Stimulated activated CD8-positive, alpha-beta memory T cell treated with anti-CD3 and anti-CD28 coated beads, Interleukin-12 subunit alpha, Interleukin-12 subunit beta, amount 100 ng/mL, for 1 hour (primary cell): ENCODE data around the gene NF2.

Experiments
- DNase-seq: peaks from one replicate; pipeline ENCODE4 v3.0.0-alpha.2; 2020; ENCODE audit warnings: low read depth

Gene NF2

GRCh38 chr22:29702000-29702930 lies 98.8 kb downstream of the NF2 start:
- no peak for DNase-seq

DNA sequence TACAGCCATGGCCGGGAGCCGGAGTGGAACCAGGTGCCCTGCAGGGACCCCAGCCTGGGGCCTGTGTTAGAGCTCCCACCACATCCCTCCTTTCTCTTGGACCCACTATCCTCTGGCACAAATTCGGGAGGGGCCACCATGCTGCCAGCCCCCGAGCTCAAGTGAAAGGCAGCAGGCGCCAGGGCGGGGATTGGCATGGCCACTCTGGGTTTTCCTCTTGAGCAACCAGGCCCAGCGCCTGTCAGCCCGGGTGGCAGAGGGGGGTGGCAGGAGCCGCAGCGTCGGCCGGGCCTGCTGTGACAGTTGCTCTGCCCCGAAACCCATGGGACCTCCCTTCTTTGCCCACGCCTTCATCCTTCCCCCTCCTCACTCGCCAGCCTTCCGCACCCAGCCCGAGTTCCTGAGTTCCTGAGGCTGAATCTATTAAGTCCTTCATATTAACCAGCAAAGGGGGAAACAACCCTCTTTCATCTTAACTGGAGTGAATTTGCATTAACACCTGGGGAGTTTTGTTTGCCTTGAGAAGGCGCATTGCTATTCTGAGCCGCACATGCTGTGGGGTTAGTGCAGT lies 99.6 kb downstream of the NF2 start:
- DNase-seq = no peak

DNA sequence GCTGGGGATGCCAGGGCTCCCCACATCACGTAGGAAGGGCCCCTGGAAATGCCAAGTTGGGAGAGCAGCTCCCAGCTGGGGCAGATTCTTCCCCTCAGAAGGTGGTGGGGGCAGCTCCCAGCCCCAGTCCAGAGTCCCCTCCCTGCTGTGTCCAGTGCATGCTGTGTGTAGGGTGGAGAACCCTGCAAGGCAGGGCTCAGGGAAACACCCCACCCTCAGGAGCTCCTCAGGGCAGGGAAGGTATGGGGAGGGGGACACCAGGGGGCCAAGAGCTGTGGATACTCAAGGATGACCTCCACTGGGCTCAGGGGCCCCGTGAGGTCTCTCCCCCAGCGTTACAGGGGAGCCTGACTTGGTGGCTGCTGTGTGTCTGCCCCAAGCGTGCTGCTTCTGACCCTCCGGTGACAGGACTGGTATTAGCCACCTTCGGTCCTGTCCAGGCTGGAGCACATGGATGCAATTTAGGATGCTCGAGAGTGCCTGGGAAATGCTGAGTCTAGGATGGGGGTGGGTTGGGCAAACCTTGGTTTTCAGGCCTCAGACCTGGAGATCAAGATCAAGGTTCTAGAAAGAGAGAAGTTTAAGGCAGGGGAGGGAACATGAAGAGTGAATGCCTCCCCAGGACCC lies 100.2 kb downstream of the NF2 start:
- no peak for DNase-seq

GRCh38 chr22:29704528-29705285 lies 101.3 kb downstream of the NF2 start:
- no peak for DNase-seq

DNA sequence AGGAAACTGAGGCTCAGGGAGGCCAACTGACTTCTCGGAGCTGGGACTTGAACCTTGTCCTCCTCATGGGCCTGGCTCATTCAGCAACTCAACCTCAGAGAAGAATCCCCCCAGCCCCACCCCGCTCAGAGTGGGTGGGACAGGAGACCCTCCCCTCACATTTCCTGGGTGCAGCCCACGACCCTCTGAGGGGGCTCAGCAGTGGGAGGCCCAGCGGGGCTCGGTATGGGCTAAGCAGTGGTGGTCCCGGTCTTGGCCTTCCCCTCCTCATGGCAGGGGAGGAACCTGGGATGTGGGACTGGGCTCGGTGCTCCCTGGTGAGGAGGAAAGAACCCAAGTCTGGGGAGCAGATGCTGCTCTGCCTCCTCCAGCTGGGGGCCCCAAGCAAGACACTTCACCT lies 102.2 kb downstream of the NF2 start:
- DNase-seq = no peak

DNA sequence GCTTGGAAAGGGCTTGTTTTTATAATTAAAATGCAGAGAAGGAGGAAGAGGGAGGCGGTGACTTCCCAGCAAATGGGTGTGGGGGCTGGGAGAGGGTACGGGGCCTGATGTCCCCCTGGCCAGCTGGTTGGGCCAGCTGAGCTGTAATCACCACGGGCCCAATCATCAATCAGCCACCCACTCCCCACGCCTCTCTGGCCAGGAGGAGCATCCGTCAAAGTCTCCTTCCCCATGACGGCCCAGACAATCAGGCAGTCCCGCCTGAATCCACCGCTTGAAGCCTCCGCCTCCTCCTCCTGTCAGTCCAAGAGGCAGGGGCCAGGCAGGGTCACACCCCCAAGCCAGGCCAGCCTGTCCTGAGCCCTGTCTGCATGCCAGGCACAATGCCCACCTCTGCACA lies 103.1 kb downstream of the NF2 start:
- no peak for DNase-seq

DNA sequence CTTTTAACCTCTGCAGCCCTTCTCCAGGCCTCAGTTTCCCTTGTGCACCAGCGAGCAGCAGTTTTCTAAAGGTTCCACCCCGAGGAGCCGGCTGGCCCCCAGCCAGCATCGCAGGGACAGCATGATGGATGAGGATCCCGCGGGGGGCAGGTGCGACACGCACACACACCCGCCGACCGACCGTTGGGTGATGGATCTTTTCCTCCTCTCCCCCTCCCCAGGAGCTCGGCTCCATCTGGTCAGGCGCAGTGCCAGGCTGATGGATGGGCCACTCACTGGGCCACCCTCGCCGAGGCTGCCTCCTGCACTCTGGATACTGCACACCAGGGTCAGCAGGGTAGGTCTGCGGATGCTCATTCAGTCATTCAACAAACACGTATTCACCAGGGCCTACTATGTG lies 103.6 kb downstream of the NF2 start:
- DNase-seq = no peak

GRCh38 chr22:29707471-29707870 lies 104.0 kb downstream of the NF2 start:
- no peak for DNase-seq

DNA sequence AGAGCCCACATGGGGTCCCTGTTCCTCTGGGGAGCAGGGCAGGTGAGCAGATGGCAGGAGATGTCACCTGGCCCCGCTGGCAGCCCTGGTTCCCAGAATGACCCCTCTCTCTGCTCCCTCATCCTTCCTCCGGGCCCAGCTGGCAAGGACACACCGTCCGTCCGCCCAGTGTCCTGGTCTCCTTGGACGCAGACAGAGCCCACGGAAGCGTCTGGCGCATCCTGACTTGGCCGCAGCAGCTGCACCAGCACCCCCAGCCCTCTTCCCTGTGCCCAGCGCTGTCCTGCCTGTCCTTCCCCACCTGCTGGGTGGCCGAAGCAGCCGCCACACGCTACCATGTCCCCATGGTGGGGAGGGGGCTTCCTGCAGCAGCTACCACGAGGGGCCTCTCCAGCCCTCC lies 106.8 kb downstream of the NF2 start:
- no peak for DNase-seq

DNA sequence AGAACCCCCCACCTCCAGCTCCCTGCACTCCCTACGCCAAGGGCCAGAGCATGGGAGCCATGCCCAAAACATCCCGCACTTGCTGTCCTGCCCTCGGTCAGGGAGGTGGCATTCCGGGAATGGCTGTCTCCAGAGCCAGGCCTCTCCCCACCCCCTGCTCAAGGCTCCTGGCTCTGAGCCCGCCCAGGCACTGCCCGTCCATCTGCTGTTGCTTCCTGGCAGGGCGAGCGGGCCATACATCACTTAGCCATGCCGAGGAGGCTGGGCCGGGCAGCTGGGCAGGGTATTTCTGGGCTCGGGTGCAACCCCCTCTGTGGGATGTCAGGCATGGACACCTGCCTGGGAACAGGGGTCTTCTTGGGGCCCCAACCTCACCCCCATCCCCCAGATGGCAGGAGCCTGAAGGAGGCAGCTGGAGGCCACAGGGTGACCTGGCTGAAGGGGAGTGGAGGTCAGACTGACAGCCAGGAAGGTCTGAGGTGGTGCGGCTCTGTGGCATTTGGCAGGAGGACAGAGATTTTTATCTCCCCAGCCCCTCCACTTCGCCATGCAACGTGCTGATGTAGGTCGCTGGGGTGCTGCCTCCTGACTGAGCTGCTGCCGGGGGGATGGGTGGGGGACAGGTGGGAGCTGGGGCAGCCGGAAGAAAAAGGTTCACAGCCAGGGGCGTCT lies 107.6 kb downstream of the NF2 start:
- DNase-seq = no peak

DNA sequence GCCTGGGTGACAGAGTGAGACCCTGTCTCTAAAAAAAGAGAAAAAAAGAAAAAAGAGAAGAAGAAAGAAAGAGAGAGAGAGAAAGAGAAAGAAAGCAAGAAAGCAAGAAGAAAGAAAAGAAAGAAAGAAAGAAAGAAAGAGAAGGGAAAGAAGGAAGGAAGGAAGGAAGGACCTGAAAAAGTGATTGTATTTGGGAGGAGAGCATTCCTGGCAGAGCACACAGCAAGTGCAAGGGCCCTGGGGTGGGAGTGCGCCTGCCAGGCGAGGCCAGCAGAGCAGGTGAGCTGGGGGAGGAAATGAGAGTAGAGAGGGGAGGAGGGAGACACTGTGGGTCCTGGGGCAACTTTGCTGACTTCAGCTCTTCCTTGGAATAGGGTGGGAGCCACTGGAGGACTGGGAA lies 108.7 kb downstream of the NF2 start:
- DNase-seq = no peak

DNA sequence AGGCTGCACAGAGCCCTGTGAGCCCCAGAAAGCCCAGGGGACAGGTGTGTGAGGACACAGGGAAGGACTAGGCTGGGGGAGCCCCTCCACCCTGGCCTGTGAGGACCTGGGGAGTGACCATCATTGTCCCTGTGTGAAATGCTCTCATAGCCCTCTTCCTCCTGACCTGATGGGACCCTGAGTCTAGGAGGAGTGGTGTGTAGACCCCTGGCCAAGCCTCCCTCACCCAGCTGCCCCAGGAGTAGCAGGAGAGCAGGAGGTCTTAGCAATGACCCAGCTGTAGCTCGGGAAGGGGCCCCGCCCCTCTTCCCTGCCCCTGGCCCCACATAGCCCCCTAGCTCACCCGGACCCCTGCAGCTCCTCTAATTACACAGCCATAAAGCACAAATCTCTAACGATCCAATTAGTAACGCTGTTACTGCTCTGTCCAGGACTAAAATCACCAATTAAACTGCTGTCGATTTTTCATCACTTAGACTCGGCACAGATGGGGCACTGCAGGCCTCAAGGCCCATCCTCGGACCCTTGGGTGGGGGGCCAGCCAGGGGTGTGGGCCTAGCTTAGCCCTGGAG lies 109.8 kb downstream of the NF2 start:
- DNase-seq = no peak

GRCh38 chr22:29715240-29715639 lies 111.8 kb downstream of the NF2 start:
- no peak for DNase-seq

DNA sequence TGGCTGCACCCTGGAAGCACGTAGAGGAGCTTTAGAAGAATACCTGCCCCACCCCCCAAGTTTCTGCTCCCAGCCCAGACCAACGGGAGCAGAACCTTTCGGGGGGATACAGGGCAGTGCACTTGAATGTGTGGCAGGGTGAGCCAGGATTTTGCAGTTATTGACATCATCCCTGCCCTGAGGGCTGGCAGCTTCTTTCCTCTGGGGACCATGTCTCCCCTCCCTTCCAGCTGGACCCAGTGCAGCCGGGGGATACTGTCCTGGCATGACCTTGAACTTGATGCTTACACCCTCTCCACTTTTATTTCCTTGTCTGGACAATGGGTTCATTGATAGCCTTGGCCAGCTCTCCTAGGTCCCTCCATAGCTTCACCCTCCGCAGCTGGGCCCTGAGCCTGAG lies 112.3 kb downstream of the NF2 start:
- no peak for DNase-seq

DNA sequence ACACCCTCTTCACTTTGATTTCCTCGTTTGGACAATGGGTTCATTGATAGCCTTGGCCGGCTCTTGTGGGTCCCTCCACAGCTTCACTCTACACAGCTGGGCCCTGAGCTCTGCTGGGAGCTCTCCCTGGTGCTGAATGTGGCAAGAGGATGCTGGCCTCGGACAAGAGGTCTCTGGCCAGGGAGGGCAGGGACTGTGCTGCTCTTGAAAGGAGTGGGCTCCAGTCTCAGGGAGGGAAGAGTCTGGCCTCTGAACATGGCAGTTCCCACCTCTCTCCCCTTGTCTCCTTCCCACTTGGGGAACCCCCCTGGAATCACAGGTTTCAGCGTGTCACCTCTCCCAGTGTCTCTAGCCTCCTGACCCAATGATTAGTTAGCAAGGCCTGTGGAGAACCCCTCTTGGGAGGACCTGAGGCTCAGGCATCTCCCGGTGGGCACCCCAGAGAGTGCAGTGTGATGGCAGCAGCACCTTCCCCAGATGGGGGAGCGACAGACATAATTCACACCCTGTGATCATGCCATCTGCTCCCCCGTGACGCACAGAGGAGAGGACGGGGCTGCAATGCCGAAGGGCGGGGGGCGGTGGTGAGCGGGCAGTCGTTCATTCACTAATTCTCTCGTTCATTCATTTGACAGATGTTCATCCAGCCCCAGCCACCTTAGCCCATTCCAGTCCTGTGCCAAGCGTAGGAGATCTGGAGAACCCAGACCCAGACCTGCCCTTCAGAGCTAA lies 113.5 kb downstream of the NF2 start:
- DNase-seq = no peak

- no peak for DNase-seq
Measured at GRCh38 chr22:29717789-29718188, 114.4 kb downstream of the NF2 start.

GRCh38 chr22:29718949-29719898 lies 115.8 kb downstream of the NF2 start:
- no peak for DNase-seq

DNA sequence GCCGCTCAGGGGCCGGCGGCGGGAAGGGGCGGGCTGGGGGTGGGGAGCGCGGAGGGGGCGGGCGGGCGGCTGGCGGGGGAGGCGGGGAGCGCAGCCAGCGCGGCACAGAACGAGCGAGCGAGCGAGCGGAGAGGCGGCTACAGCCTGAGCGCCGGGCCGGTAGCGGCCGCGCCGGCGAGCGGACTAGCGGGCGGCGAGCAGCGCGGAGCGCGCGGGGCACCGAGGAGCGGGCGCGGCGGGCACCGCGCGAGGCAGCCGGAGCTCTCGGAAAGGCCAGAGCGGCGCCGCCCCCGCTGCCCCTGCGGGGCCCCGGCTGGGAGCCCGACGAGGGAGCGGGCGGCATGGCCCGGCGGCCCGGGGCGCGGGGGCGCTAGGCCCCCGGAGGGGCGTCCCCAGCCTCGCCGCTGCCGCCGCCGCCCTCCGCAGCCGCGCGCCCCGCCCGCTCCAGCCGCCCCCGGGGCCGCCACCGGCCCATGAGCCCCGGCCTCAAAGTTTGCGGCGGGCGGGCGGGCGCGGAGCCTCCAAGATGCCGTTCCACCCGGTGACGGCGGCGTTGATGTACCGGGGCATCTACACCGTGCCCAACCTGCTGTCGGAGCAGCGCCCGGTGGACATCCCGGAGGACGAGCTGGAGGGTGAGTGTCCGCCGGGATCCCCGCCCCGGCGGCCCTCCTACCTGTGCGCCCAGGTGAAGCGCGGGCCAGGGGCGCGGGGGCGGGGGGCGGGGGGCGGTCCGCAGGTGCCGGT lies 116.6 kb downstream of the NF2 start, which contains the start of gene CABP7:
CABP7 (plus strand) TSS at position 105 of the 747 bp plus-strand sequence; CDS start at position 527, 422 bp downstream.
- DNase-seq = no peak

- no peak for DNase-seq
Measured at GRCh38 chr22:29720811-29721323, 117.4 kb downstream of the NF2 start.
